Measurements from ENCODE around the gene CHMP4A. TPM values are rescaled to one million over a fixed set of nuclear protein-coding genes. Genes with fewer than 3 reads are reported as not detected.
"Not testable (repeated sequence)": the region's sequence is repeated elsewhere in the genome, so short reads cannot be mapped to it uniquely, and the experiment has no call there.

Gene CHMP4A
- total and polyA plus RNA-seq, 3 donors from 2014 or later = 52.9 to 111 (median 56.3) TPM

DNA sequence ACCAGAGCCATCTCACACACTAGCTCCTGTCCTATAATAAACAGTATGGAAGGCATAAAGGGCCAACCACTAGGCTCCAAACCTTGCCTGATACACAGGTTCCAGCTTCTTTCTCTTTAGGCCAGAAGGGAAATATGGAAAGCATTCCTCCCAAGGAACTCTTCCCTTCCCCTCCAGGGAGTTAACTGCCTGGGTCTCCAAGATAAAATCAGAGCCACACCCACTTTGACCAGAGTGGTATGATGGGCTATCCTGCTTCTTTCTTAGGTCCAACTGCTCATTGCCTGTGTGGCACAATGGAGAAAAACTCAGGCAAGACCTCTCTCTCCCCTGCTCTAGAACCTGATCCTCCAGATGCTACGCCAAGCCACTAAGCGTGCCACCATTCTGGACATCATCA, 5.7 kb downstream of the CHMP4A start:
- no peak overlapping the region for H3K4me3 ChIP-seq
- no peaks in the 10 kb centered on the region for H3K9me3 ChIP-seq
- DNase-seq = no peak
- no peak overlapping the region for H3K27ac ChIP-seq
- no peaks in the 10 kb centered on the region for H3K36me3 ChIP-seq (ENCODE audit: low read depth, missing control alignments)
- no peaks in the 10 kb centered on the region for H3K4me1 ChIP-seq
- 100% methylated on average over 2 of the region's 2 CpGs for WGBS, 2 donors
- intact Hi-C loops (cut with DNase I; ENCODE audit: low total_unique reads) = no loop called here
- TF ChIP-seq, protein P1, sequence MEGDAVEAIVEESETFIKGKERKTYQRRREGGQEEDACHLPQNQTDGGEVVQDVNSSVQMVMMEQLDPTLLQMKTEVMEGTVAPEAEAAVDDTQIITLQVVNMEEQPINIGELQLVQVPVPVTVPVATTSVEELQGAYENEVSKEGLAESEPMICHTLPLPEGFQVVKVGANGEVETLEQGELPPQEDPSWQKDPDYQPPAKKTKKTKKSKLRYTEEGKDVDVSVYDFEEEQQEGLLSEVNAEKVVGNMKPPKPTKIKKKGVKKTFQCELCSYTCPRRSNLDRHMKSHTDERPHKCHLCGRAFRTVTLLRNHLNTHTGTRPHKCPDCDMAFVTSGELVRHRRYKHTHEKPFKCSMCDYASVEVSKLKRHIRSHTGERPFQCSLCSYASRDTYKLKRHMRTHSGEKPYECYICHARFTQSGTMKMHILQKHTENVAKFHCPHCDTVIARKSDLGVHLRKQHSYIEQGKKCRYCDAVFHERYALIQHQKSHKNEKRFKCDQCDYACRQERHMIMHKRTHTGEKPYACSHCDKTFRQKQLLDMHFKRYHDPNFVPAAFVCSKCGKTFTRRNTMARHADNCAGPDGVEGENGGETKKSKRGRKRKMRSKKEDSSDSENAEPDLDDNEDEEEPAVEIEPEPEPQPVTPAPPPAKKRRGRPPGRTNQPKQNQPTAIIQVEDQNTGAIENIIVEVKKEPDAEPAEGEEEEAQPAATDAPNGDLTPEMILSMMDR (IDR thresholded peaks at IDR 0.05) = no peak
- no peak for TF ChIP-seq POLR2A (IDR thresholded peaks at IDR 0.05)
- H3K27me3 ChIP-seq = no peaks in the 10 kb centered on the region

DNA sequence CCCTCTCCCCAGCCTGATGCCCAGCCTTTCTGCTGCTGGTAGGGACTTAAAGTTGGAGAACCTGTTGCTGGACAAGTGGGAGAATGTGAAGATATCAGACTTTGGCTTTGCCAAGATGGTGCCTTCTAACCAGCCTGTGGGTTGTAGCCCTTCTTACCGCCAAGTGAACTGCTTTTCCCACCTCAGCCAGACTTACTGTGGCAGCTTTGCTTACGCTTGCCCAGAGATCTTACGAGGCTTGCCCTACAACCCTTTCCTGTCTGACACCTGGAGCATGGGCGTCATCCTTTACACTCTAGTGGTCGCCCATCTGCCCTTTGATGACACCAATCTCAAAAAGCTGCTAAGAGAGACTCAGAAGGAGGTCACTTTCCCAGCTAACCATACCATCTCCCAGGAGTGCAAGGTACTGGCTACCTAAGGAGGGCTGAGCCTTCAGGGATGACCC, 6.2 kb downstream of the CHMP4A start:
- Histone ChIP-seq H3K27me3 (no peaks in the 10 kb centered on the region), H3K27ac (no peak overlapping the region), H3K36me3 (ENCODE audit: low read depth, missing control alignments) (no peaks in the 10 kb centered on the region), H3K4me3 (no peak overlapping the region), H3K9me3 (no peaks in the 10 kb centered on the region), H3K4me1 (no peaks in the 10 kb centered on the region)
- no peak for DNase-seq
- TF ChIP-seq, protein P1 (IDR thresholded peaks at IDR 0.05) = no peak
- no peak for TF ChIP-seq POLR2A (IDR thresholded peaks at IDR 0.05)
- intact Hi-C loops (cut with DNase I; ENCODE audit: low total_unique reads) = no loop called here
- 96 to 100% methylated on average over 4 to 5 of the region's 5 CpGs for WGBS, 2 donors

DNA sequence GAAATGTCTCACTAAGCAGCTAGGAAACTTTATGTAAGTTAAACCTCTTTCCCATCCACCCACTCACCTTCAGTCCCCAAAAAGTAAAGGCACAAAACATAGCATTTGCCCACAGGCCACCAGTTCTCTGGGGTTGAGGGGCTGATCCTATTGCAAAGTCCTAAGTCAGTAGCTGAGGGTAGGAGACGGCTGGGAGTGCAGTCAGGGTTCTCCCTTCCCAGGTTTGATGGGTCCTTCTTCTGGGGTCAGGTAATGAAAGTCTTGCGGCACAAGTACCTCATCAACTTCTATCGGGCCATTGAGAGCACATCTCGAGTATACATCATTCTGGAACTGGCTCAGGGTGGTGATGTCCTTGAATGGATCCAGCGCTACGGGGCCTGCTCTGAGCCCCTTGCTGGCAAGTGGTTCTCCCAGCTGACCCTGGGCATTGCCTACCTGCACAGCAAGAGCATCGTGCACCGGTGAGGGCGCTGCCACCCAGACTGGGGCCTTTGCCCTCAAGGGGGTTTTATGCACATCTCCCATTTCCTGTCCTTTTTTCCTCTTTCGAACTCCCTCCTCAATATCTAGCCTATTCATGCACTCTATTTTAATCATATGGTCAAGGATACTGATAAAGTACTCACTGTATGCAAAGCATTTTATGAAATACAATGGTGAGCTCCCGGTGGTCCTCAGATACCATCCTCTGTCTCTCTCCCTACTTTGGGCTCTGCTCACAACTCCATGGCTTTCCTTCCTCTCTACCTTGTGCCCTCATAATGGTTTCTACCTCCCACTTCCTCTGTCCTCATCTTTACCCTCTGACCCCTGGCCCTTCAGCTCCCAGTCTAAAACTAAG, 6.8 kb downstream of the CHMP4A start:
- no peak overlapping the region for H3K27ac ChIP-seq
- H3K27me3 ChIP-seq = no peaks in the 10 kb centered on the region
- no peak for TF ChIP-seq POLR2A (IDR thresholded peaks at IDR 0.05)
- TF ChIP-seq, protein P1 (IDR thresholded peaks at IDR 0.05) = no peak
- H3K36me3 ChIP-seq (ENCODE audit: low read depth, missing control alignments) = no peaks in the 10 kb centered on the region
- no peaks in the 10 kb centered on the region for H3K4me1 ChIP-seq
- H3K4me3 ChIP-seq = no peak overlapping the region
- no peaks in the 10 kb centered on the region for H3K9me3 ChIP-seq
- 92 to 94% methylated on average over 11 of the region's 11 CpGs for WGBS, 2 donors
- intact Hi-C loops (cut with DNase I; ENCODE audit: low total_unique reads) = no loop called here
- DNase-seq = no peak

DNA sequence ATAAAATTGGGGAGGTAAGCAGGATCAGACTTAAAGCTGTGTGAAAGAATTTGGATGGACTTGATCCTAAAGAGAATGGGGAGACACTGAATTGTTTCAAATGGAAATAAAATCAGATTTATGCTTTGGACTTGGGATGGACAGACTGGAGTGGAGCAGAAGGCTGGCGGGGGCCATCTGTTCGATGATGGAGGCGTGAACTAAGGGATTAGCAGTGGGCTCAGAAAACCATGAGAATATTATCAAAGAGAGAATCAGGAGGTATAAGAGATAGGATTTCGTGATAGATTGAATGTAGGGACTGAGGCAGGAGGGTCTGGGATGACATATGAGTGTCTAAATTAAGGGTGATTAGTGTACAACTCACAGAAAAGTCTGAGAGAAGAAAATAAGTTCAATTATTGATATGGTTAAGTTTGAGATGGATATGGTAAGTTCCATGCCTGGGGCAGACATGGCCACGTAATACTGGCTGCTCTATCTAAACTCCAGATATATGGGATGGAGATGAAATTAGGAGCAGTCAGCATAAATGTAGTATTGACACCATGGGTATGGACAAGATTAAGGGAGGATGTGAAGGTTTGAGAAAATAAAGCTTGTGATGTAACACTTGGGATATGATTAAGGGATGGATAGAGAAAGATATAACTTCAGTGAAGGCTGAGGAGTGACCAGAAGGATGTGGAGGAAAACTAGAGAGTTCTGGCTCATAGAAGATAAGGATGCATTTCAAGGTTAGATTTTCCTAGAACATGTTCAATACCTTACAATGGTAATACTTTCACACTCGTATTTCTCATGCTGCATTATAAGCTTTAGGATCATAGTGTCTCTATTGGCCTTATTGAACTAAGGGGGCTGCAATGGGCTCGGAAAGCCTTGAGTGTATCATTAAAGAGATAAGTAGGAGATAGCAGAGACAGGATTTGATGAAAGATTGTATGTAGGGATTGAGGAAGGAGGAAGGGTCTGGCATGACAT, 8.8 kb downstream of the CHMP4A start:
- TF ChIP-seq, protein P1 (IDR thresholded peaks at IDR 0.05) = no peak
- TF ChIP-seq POLR2A (IDR thresholded peaks at IDR 0.05) = no peak
- WGBS, 2 donors = 88 to 93% methylated on average over 7 of the region's 7 CpGs
- intact Hi-C loops (cut with DNase I; ENCODE audit: low total_unique reads) = no loop called here
- Histone ChIP-seq H3K4me1 (no peaks in the 10 kb centered on the region), H3K4me3 (no peak overlapping the region), H3K36me3 (ENCODE audit: low read depth, missing control alignments) (no peaks in the 10 kb centered on the region), H3K27me3 (no peaks in the 10 kb centered on the region), H3K9me3 (no peaks in the 10 kb centered on the region), H3K27ac (no peak overlapping the region)
- no peak for DNase-seq

DNA sequence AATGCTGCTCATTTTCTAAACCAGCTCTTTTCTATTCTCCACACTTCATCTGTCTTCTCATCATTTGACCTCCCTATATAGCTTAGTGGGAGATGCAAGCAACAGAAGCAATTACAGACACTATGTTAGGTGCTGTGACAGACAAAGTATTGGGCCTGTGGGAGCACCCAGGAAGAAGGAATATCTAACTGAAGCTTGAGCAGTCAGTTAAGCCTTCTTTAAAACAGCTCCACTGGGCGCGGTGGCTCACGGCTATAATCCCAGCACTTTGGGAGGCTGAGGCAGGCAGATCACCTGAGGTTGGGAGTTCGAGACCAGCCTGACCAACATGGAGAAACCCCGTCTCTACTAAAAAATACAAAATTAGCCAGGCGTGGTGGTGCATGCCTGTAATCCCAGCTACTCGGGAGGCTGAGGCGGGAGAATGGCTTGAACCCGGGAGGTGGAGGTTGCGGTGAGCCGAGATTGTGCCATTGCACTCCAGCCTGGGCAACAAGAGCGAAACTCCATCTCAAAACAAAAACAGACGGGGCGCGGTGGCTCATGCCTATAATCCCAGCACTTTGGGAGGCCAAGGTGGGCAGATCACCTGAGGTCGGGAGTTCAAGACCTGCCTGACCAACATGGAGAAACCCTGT, 9.9 kb downstream of the CHMP4A start:
- DNase-seq; intact Hi-C loops (cut with DNase I; ENCODE audit: low total_unique reads); H3K4me1 ChIP-seq; H3K9me3 ChIP-seq; H3K27ac ChIP-seq; H3K36me3 ChIP-seq (ENCODE audit: low read depth, missing control alignments); H3K4me3 ChIP-seq; H3K27me3 ChIP-seq: not testable (repeated sequence)
- WGBS, 2 donors = 87 to 93% methylated on average over 16 of the region's 16 CpGs

DNA sequence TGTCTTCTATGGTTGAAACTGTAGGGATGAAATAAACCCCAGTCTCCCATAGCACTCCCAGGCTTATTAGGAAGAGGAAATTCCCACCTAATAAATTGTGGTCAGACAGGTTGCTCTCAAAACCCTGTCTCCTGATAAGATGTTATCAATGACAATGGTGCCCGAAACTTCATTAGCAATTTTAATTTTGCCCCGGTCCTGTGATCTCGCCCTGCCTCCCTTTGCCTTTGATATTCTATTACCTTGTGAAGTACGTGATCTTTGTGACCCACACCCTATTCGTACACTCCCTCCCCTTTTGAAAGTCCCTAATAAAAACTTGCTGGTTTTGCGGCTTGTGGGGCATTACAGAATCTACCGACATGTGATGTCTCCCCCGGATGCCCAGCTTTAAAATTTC, 10.8 kb downstream of the CHMP4A start:
- H3K27me3 ChIP-seq; DNase-seq; H3K36me3 ChIP-seq (ENCODE audit: low read depth, missing control alignments); H3K9me3 ChIP-seq; H3K4me3 ChIP-seq; H3K27ac ChIP-seq; H3K4me1 ChIP-seq; intact Hi-C loops (cut with DNase I; ENCODE audit: low total_unique reads): not testable (repeated sequence)
- WGBS, 2 donors = 86 to 89% methylated on average over 8 of the region's 8 CpGs

Data from testis (tissue), 3 donors.